ENCODE data around the gene KSR2. TPM values are rescaled to one million over a fixed set of nuclear protein-coding genes. Genes with fewer than 3 reads are reported as not detected.

Gene KSR2
- total and polyA plus RNA-seq, 2 donors (not counting 3 experiments of a cell fraction or from before 2014, with no cell fraction given) = 2.1 to 5.2 TPM

- TF ChIP-seq GATA2 (IDR thresholded peaks at IDR 0.05; ENCODE audit: insufficient read depth, insufficient read length, low read depth, low read length) (no peak), FOS (IDR thresholded peaks at IDR 0.05; ENCODE audit: borderline replicate concordance, insufficient read depth, low read length) (no peak), POLR2A (IDR thresholded peaks at IDR 0.05; ENCODE audit: low read depth, low read length) (no peak), JUN (IDR thresholded peaks at IDR 0.05; ENCODE audit: borderline replicate concordance, insufficient read depth, insufficient read length, low read depth) (no peak), POLR2AphosphoS5 (IDR thresholded peaks at IDR 0.05; ENCODE audit: insufficient read depth, low read depth, low read length) (no peak), MYC (IDR thresholded peaks at IDR 0.05; ENCODE audit: low read depth, low read length) (no peak), EZH2 (IDR thresholded peaks at IDR 0.05; ENCODE audit: borderline replicate concordance, low read depth, low read length, severe bottlenecking) (no peak)
- TF ChIP-seq, protein P1, sequence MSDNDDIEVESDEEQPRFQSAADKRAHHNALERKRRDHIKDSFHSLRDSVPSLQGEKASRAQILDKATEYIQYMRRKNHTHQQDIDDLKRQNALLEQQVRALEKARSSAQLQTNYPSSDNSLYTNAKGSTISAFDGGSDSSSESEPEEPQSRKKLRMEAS (IDR thresholded peaks at IDR 0.05; ENCODE audit: insufficient read depth, insufficient read length) = no peak
- TF ChIP-seq, protein P2, sequence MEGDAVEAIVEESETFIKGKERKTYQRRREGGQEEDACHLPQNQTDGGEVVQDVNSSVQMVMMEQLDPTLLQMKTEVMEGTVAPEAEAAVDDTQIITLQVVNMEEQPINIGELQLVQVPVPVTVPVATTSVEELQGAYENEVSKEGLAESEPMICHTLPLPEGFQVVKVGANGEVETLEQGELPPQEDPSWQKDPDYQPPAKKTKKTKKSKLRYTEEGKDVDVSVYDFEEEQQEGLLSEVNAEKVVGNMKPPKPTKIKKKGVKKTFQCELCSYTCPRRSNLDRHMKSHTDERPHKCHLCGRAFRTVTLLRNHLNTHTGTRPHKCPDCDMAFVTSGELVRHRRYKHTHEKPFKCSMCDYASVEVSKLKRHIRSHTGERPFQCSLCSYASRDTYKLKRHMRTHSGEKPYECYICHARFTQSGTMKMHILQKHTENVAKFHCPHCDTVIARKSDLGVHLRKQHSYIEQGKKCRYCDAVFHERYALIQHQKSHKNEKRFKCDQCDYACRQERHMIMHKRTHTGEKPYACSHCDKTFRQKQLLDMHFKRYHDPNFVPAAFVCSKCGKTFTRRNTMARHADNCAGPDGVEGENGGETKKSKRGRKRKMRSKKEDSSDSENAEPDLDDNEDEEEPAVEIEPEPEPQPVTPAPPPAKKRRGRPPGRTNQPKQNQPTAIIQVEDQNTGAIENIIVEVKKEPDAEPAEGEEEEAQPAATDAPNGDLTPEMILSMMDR (IDR thresholded peaks at IDR 0.05; ENCODE audit: extremely low read depth in 1 of 2, insufficient read depth in 1 of 2, low read depth in 1 of 2, low read length in 2 of 2) = no peak
- FAIRE-seq (no peak), DNase-seq (ENCODE audit: low read depth, low spot score) (no peak)
- intact Hi-C loops (cut with micrococcal nuclease) = no loop called here
- Histone ChIP-seq H3K27me3 (ENCODE audit: control insufficient read depth in 2 of 2, insufficient read depth in 2 of 2, low read length in 2 of 2) (no peaks in the 10 kb centered on the region), H3K4me2 (ENCODE audit: insufficient read depth, low read length) (no peak overlapping the region), H3K9ac (replicated peaks; ENCODE audit: extremely low read depth, insufficient read depth, low read length) (no peak overlapping the region), H4K20me1 (replicated peaks; ENCODE audit: control insufficient read depth, extremely low read depth, insufficient read depth, low read length) (no peaks in the 10 kb centered on the region), H3K4me3 (replicated peaks in 1 of 3; ENCODE audit: insufficient read depth in 1 of 3, low read depth in 1 of 3, low read length in 3 of 3) (no peak overlapping the region), H2AFZ (ENCODE audit: low read depth, low read length) (no peak overlapping the region), H3K4me1 (ENCODE audit: control insufficient read depth, extremely low read depth, insufficient read depth, low read length) (no peaks in the 10 kb centered on the region), H3K9me1 (replicated peaks; ENCODE audit: control insufficient read depth, extremely low read depth, insufficient read depth, low read length) (no peaks in the 10 kb centered on the region), H3K27ac (ENCODE audit: insufficient read depth, low read depth, low read length) (no peak overlapping the region), H3K36me3 (ENCODE audit: control insufficient read depth in 2 of 2, extremely low read depth in 1 of 2, insufficient read depth in 2 of 2, low read length in 2 of 2) (no peaks in the 10 kb centered on the region), H3K79me2 (ENCODE audit: control insufficient read depth, insufficient read depth, low read length) (no peaks in the 10 kb centered on the region), H3K9me3 (replicated peaks; ENCODE audit: control insufficient read depth, insufficient read depth, low read length) (no peaks in the 10 kb centered on the region)
- no TSS peak for BruUV-seq (replicated peaks)
- dilution Hi-C loops (cut with MboI; ENCODE audit: extremely low pct_ligation_motif_present, low sequenced_read_pairs) = no loop called here
- ChIA-PET CTCF (no interaction called here), POLR2A (no interaction called here)
Observed at GRCh38 chr12:117467588-117467987, 501.2 kb downstream of the KSR2 start.

All from endothelial cell of umbilical vein (primary cell).